Measurements from ENCODE around the gene MRFAP1L1. TPM values are rescaled to one million over a fixed set of nuclear protein-coding genes. Genes with fewer than 3 reads are reported as not detected.
A peak's percentile ranks its signal among the peaks of the same experiment; 100 is the strongest.

MRFAP1L1 gene
- total and polyA plus RNA-seq, 2 experiments from 2014 or later, result 61.6 to 73.8 TPM

- no peak for TF ChIP-seq CTCF (conservative IDR thresholded peaks at IDR 0.05; ENCODE audit: low read depth in 2 of 2)
- no peak for TF ChIP-seq REST (IDR thresholded peaks at IDR 0.05; ENCODE audit: unreplicated experiment)
- no peak for TF ChIP-seq ZNF331 (CRISPR knock-in tag; IDR thresholded peaks at IDR 0.05; ENCODE audit: low read depth)
- no peak for TF ChIP-seq ZNF114 (CRISPR knock-in tag; IDR thresholded peaks at IDR 0.05)
- no peak for TF ChIP-seq EZH2phosphoT487 (IDR thresholded peaks at IDR 0.05; ENCODE audit: unreplicated experiment)
- no peak for TF ChIP-seq POLR2AphosphoS5 (IDR thresholded peaks at IDR 0.05; ENCODE audit: low read depth)
- TF ChIP-seq STAT1 (IDR thresholded peaks at IDR 0.05; ENCODE audit: unreplicated experiment), result no peak
Measured at GRCh38 chr4:6658597-6659075, 51.0 kb downstream of the MRFAP1L1 start (continued).

- Histone ChIP-seq H3K79me2 (replicated peaks; ENCODE audit: insufficient read depth) (no peaks in the 10 kb centered on the region), H3K4me3 (peak overlapping the region; percentile 53), H2AFZ (peak overlapping the region; percentile 97), H4K20me1 (replicated peaks; ENCODE audit: insufficient read depth) (no peaks in the 10 kb centered on the region), H3K4me1 (ENCODE audit: insufficient read depth) (peaks cover 9% of the 10 kb centered on the region), H3K9me2 (ENCODE audit: insufficient read depth) (no peaks in the 10 kb centered on the region), H3K27me3 (ENCODE audit: insufficient read depth) (peaks cover 51% of the 10 kb centered on the region), H3K27ac (ENCODE audit: low read depth) (no peak overlapping the region), H3F3A (replicated peaks; ENCODE audit: low read depth) (no peaks in the 10 kb centered on the region; the same call in 1 of the 2 replicates), H3K4me2 (peak overlapping the region; percentile 79), H3K36me3 (ENCODE audit: insufficient read depth) (no peaks in the 10 kb centered on the region)
- DNase-seq (ENCODE audit: low spot score) (peak; percentile 32), ATAC-seq (peak; percentile 75)
- H3K4me1 Mint-ChIP-seq, result peaks cover 4% of the 10 kb centered on the region; the same call in 2 of the 3 replicates
- peak overlapping the region; percentile 64; the same call in 2 of the 3 replicates for H3K4me3 Mint-ChIP-seq
- no peak overlapping the region for H3K27ac Mint-ChIP-seq
- peaks cover 32% of the 10 kb centered on the region for H3K27me3 Mint-ChIP-seq (ENCODE audit: insufficient read depth, low read depth, poor library complexity)
- H3K9me3 Mint-ChIP-seq, result no peaks in the 10 kb centered on the region
- no peaks in the 10 kb centered on the region for H3K36me3 Mint-ChIP-seq (ENCODE audit: low read depth)
- TF ChIP-seq JUNB (IDR thresholded peaks at IDR 0.05; ENCODE audit: unreplicated experiment), result no peak
- TF ChIP-seq ZNF462 (CRISPR knock-in tag; IDR thresholded peaks at IDR 0.05), result no peak
- TF ChIP-seq CTCF (conservative IDR thresholded peaks at IDR 0.05; ENCODE audit: low read depth in 2 of 2), result no peak
- TF ChIP-seq ZNF114 (CRISPR knock-in tag; IDR thresholded peaks at IDR 0.05), result no peak
- no peak for TF ChIP-seq ETS1 (IDR thresholded peaks at IDR 0.05)
Measured at GRCh38 chr4:6658209-6658595, 51.5 kb downstream of the MRFAP1L1 start.
